ENCODE results near the gene GEMIN7.

Gene GEMIN7, protein sequence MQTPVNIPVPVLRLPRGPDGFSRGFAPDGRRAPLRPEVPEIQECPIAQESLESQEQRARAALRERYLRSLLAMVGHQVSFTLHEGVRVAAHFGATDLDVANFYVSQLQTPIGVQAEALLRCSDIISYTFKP

DNA sequence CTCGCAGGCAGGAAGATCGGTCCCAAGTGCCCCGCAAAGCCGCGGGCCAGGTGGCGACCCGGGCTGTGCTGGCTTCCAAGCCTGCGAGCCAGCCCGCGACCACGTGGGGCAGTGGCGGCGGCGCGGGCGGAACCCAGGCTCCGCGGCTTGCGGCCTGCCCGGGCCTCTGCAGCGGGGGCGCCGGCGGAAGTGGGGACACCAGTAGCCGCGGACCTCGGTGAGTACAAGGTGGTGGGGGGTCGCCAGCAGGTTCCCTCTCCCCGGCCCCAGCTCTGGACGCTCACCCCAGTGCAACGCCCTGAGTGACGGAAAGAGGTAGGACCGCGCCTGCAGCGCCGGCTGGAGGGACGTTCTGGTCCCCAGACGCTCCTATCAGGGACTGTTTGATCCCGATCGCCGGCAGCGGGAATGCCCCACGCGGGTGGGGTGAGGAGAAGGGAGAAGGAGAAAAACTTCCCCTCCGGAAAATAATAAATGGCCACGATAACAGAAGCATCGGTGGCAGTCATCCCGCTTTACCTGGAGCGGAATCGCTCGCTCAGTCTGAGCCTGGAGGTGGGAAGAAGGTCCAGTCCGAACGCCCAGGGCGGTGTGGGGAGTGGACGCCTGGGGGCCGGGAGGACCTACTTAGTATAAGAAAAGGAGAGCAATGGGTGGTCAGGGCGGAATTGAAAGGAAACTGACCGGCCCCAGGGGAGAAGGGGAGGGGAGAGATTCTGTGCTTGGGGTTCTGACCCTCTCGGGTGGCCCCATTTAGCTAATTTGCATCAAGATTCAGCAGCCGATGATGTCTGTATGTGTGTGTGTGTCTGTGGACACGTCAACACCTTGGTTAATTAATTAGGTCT, at the start of gene GEMIN7:
TSS of gene GEMIN7 (plus strand) at position 198 of the 848 bp plus-strand sequence. CDS start 10,855 bp downstream, outside the sequence.
- DNase-seq: peak; percentile 83

GRCh38 chr19:45030825-45031224, 48.2 kb upstream of the GEMIN7 start:
- DNase-seq: no peak

- no peak for DNase-seq
Measured at GRCh38 chr19:45032421-45032820, 46.6 kb upstream of the GEMIN7 start.

- no peak for DNase-seq
Measured at GRCh38 chr19:45035755-45036154, 43.3 kb upstream of the GEMIN7 start.

DNA sequence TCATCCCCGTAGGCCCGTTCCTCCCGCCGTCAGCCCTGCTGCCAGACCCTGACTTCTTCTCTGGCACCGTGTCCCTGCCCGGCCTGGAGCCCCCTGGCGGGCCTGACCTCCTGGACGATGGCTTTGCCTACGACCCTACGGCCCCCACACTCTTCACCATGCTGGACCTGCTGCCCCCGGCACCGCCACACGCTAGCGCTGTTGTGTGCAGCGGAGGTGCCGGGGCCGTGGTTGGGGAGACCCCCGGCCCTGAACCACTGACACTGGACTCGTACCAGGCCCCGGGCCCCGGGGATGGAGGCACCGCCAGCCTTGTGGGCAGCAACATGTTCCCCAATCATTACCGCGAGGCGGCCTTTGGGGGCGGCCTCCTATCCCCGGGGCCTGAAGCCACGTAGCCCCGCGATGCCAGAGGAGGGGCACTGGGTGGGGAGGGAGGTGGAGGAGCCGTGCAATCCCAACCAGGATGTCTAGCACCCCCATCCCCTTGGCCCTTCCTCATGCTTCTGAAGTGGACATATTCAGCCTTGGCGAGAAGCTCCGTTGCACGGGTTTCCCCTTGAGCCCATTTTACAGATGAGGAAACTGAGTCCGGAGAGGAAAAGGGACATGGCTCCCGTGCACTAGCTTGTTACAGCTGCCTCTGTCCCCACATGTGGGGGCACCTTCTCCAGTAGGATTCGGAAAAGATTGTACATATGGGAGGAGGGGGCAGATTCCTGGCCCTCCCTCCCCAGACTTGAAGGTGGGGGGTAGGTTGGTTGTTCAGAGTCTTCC, 41.5 kb upstream of the GEMIN7 start:
- no peak for DNase-seq

GRCh38 chr19:45038931-45039893, 39.8 kb upstream of the GEMIN7 start, which contains the start of gene CLASRP:
Gene CLASRP, plus strand, starts transcription at chr19:45039045. Its CDS starts 1,168 bp downstream, at chr19:45040213.
- peak; percentile 89 for DNase-seq

DNA sequence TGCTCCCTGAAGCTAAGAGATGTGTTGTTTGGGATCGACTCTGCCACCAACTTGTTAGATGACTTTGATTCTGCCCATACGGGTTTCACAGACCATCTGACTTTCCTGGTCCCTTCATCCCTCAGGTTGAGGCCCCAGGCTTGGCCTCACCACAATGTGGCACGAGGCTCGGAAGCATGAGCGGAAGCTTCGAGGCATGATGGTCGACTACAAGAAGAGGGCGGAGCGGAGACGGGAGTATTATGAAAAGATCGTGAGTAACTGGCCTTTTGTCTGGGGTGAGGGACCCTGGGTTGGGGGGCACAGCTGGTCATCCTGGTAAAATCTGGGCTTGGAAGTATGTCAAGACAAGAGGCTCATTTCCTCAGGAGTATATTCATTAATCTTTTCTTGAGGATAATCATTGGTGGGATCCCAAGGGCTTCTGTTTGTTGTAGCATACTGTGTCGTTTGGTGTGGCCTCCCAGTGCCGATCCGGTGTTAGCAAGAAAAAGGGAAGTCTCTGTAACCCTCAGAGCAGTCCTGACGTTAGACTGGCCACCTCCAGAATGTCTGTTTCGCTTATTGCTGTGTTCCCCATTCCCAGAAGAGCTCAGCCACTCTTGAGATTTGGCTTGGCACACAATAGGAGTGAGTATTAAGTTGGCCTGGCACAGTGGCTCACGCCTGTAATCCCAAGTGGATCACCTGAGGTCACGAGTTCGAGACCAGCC, 38.8 kb upstream of the GEMIN7 start:
- no peak for DNase-seq

GRCh38 chr19:45041125-45041524, 37.9 kb upstream of the GEMIN7 start:
- DNase-seq: no peak

DNA sequence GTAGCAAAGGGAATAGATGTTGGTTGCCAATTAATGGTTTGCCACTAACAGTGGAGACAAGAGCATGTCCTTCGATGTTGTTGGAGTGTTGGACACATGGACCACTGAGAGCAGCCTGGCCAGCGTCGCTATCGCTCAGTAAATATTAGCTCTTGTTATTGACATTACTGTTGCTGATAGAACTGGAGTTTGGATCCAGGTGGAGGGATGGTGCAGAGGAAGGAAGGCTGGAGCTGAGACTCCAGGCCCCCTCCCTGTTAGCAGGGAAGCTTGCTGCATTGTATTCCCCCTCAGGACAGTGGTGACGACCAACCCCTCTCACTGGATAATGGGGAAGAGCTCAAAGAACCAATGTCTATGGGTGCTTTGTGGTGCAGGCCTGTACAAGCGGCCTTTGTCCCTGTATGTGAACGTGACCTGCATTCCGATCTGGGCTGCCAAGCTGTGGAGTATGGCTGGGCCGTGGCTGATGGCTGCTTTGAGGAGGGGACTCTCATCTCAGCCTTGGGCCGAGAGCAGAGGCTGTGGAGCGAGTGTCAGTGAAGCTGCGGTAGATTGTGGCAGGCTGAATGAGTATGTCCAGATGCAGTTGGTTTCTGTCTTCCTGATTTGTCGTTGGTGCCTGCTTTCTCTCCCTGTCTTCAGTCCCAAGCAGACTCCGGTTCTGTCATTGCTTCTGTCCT, 33.2 kb upstream of the GEMIN7 start:
- no peak for DNase-seq

GRCh38 chr19:45046355-45046754, 32.7 kb upstream of the GEMIN7 start:
- no peak for DNase-seq

GRCh38 chr19:45047188-45047797, 31.8 kb upstream of the GEMIN7 start:
- peak; percentile 53 for DNase-seq

GRCh38 chr19:45049073-45049736, 29.9 kb upstream of the GEMIN7 start:
- DNase-seq: no peak

GRCh38 chr19:45050036-45050435, 29.0 kb upstream of the GEMIN7 start:
- no peak for DNase-seq

- no peak for DNase-seq
Measured at GRCh38 chr19:45051929-45052579, 27.0 kb upstream of the GEMIN7 start.

DNA sequence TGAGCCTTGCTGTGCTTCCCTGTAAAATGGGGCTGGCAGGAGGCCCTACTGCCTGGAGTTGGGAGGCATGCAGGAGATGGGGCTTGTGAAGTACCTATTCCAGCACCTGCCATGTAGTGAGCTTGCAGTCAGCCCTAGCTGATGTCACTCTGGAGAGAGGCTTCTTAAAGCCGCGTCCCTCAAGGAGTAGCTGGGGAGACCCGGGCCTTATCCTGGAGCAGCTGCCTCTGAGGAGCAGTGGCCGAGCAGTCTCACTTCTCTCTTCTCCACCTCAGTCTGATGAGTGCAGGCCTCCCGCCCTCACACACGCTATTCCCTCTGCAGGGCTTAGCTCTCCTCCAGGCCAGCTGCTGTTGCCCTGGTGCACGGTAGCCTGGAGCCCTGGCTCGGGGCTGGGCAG, 22.2 kb upstream of the GEMIN7 start:
- no peak for DNase-seq

- no peak for DNase-seq
Measured at GRCh38 chr19:45057444-45057843, 21.6 kb upstream of the GEMIN7 start.

GRCh38 chr19:45058622-45059159, 20.4 kb upstream of the GEMIN7 start:
- no peak for DNase-seq

DNA sequence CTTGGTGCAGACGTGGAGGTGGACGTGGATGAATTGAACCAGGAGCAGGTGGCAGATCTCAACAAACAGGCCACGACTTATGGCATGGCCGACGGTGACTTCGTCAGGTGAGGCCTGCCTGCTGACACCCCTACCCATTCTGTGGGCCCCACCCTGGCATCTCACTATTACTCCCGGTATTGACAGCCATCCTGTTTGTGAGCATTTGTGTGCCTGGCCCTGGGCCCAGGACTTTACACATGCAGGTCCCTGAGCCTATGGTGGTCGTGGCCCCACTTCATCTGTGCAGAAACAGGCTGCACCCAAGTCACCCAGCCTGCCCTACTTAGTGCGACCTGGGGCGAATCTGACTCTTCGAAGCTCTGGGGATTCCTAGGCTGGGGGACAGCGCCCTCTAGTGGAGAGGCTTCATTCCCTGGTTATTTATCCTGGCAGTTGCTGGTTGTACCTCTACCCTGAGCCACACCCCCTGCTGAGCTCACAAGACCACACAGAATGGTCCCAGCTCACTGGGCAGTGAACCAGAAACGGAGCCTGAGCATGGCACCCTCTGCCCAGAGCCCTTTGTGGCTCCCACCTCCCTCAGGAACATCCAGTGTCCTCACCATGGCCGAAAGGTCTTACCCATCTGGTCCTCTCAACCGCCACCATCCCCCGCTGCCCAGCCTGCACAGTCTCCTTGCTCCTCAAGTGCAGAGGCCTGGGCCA, 19.6 kb upstream of the GEMIN7 start:
- DNase-seq: peak; percentile 72

- DNase-seq: no peak
Measured at GRCh38 chr19:45061965-45062364, 17.1 kb upstream of the GEMIN7 start.
